Skin of body (tissue), 2 donors: ENCODE data around the gene RANBP17. TPM values are rescaled to one million over a fixed set of nuclear protein-coding genes. Genes with fewer than 3 reads are reported as not detected.
"Not testable (repeated sequence)": the region's sequence is repeated elsewhere in the genome, so short reads cannot be mapped to it uniquely, and the experiment has no call there.

ENCODE experiments used
- DNase-seq: peaks from one replicate; lab custom pipeline; 2025; lab: John Stamatoyannopoulos, UW
- total RNA-seq: library from RNA; depleted of rRNA; stranded (reverse); fragments of >200 nt; gene quantifications from one replicate; pipeline ENCODE4 v1.2.3, GENCODE V29; 2014

RANBP17 gene
- 28.8 TPM for total RNA-seq

DNA sequence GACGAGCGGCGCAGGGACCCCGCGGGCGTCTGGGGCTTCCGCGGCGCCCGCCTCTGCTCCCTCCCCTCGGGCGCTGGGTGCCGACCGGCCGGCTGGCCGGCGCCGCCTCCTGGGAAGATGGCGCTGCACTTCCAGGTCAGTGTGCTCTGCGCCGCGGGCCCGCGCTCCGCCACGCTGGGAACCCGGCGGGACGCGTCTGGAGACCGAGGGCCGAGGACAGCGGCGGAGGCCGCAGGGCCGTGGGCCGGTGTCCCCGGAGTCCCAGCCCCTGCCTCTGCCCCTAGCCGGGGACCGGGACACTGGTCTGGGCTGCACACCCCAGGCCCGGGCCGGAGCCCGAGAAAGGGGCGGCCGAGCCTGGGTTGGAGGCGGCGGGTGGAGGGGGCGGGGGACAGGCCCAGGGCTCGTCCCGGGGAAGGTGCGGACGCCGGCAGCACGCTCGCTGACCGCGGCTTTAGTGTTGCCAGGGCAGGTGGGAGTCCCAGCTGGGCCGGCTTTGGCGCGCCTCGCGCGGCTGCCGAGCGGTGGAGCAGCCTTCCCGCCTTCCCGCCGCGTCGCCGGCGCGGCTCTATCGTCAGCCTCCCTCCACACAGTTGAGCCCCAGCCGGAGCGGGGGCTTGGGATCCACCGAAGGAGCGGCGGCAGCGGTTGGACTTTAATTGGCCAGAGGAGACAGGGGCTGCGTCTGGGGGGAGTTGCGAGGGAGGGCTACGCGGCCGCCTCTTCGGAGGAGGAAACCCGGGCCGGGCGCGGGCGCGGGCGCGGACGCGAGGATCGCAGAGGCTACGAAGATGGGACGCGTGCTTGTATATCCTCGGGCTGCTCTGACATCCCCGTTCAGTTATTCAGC, at the start of gene RANBP17:
RANBP17 (plus strand) TSS at position 102 of the 850 bp plus-strand sequence.
- DNase-seq = peak; percentile 53

- DNase-seq = no peak
Measured at GRCh38 chr5:170813231-170813630, 48.6 kb upstream of the RANBP17 start.

GRCh38 chr5:170817195-170817594, 44.6 kb upstream of the RANBP17 start:
- DNase-seq = no peak

GRCh38 chr5:170818232-170818631, 43.6 kb upstream of the RANBP17 start:
- no peak for DNase-seq

- no peak for DNase-seq
Measured at GRCh38 chr5:170819824-170820223, 42.0 kb upstream of the RANBP17 start.

DNA sequence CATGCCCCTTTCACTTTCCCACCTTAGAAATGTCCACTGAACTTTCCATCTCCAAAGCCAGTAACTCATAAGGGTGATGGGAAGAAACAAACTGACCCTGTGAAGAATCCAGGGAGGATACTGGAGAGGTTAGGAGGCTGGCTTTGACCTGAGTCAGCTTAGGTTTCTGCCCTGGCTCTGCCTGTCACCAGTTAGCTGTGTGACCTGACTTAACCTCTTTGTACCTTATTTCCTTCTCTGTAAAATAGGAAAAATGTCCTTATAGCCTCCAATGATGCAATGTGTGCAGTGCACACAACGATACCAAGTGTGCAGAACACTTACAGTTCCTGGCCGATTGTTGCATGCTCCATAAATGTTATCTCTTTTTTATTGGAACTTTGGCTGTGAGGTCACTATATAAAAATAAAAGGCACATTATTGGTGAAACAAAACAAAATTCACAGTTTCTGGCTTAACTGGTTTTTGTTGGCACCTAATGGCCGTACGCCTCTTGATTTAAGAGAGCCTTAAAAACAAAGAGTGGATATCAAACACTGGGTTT, 40.5 kb upstream of the RANBP17 start:
- no peak for DNase-seq

GRCh38 chr5:170826117-170826516, 35.7 kb upstream of the RANBP17 start:
- DNase-seq = no peak

DNA sequence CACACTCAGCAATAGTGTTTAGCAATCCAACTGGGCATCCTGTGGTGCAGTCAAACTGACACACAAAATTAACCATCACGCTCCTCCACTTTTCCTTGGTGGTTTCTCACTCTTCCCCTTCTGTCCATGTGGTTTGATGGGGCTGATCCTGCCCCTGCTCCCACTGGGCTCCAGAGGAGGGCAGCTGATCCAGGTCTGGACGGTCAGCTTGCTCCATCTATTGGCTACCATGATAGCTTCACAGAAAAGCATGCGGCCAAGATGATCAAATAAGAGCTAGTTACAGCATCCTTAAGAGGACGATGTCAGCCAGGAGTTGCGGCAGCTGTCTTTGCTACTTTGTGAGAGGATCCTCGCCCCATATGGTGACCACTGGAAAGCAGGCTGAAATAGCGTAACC, 29.6 kb upstream of the RANBP17 start:
- DNase-seq = no peak

DNA sequence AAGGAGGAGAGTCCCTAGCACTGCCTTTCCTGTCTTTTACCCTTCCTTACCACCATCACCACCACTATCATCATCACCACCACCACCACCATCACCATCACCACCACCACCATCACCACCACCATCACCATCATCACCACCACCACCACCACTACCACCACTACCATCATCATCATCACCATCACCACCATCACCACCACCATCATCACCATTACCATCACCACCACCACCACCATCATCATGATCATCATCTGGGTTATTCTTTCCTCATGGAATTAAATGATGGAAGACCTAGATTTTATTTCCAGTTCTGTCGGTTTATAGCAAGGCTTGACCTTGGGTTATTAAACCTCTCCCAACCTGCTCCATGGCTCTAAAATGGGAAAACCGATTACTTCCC, 27.8 kb upstream of the RANBP17 start:
- not testable (repeated sequence) for DNase-seq

DNA sequence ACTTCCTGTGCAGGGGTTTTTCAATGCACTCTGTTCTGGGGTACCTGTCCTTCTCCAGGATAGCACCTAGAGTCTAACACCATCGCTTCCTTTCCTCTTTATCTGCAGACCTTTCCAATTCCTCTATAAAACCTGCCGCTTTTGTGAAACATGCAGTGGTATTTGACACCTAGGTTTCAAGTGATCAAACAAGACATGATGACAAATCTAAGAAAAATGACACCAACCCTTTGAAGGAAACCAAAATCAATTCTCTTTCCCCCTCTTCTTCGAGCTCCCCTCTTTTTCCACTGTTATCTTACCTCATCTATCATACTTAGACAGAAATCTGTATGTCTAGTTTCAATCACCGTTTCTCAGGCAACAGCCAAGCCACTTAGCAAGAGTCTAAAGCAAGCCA, 25.6 kb upstream of the RANBP17 start:
- DNase-seq = no peak

DNA sequence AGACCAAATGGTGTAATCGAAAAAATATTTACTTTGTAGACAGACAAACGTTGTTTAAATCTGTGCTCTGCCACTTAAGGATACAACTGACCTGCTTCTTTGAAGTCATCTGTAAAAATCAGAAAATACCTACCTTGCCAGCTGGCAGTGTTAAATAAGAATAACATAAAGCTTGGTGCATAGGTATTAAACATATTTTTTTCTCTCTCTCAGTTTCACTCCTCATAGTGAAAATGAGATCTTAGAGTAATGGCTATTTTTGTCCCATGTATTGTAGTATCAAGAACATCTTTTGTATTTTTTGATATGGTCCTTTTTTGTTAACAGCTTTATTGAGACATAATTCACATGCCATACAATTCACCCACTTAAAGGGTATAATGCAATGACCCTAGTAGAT, 17.9 kb upstream of the RANBP17 start:
- no peak for DNase-seq

- DNase-seq = no peak
Measured at GRCh38 chr5:170844651-170845050, 17.2 kb upstream of the RANBP17 start.

DNA sequence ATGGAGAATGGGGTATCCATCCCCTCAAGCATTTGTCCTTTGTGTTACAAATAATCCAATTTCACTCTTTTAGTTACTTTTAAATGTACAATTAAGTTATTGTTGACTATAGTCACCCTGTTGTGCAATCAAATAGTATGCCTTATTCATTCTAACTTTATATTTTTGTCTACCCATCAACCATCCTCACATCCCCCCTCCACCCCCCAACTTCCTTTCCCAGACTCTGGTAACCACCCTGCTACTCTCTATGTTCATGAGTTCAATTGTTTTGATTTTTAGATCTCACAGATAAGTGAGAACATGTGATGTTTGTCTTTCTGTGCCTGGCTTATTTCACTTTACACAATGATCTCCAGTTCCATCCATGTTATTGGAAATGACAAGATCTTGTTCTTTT, 15.4 kb upstream of the RANBP17 start:
- DNase-seq = no peak

- no peak for DNase-seq
Measured at GRCh38 chr5:170846846-170847245, 15.0 kb upstream of the RANBP17 start.

DNA sequence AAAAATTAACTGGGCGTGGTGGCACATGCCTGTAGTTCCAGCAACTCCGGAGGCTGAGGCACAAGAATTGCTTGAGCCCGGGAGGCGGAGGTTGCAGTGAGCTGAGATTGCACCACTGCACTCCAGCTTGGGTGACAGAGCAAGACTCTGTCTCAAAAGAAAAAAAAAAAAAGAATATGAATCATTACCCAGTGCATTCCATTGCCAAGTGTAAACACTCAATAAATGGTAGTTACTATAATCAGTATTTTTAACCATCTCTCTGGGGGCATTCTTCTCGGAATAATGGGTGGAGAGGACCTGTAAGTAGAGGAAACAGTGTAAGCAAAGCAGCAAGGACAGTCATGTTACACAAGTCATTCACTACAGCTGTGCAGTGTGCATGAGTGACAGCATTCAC, 13.8 kb upstream of the RANBP17 start:
- no peak for DNase-seq

DNA sequence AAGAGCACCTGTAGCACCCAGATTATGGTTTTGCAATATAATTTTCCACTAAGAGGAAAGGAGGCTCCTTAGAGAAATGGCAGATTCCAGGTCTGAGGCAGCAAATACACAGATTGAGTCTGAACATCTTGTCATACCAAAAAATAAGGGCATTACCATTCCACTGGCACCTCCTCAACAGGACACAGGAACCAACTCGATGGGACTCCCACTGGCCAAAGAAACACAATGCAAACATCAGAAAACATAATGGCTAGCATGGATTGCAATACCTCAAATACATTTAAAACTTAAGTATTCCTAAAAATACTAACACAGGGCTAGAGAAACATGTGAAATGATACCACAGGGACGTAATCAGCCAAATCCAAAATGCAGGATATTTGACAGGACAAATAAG, 12.4 kb upstream of the RANBP17 start:
- DNase-seq = no peak

- no peak for DNase-seq
Measured at GRCh38 chr5:170854566-170854965, 7.3 kb upstream of the RANBP17 start.

DNA sequence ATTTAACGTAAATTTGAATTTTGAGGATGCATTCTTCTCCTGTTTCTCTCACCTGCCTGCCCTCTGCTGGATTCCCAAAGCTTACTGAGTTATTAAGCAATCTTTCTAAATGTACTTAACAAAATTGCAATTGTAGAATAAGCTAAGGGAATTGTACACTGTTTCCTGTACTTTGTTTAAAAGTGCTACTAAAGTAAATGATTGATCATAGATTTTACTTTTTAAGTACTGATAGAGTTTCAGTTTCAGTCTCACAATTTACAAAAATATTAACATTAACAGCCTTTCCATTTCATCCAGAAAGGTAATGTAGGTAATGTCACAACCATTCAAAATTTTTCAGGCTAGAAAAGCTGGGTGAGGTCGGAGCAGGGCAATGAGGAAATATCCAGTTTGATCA, 4.8 kb upstream of the RANBP17 start:
- DNase-seq = no peak

DNA sequence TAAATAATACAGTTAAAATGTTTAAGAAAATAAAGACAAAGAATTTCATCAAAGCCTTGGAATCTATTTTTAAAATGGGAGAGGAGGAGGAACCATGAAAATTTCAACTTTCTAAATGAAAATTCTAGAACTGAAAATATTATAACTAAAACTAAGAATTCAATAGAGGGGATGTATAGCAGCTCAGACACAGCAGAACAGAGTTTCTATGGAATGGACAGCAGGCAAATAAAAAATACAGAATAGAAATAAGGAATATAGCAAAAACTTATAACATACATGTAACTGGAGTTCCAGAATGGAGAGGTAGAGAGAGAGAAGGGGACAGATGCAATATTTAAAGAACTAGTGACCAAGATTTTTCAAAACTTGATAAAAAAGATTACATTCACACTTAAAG, 1.4 kb upstream of the RANBP17 start:
- DNase-seq = no peak

- DNase-seq = no peak
Measured at GRCh38 chr5:170860818-170861666, 776 bp upstream of the RANBP17 start.

GRCh38 chr5:170861667-170861916, 226 bp upstream of the RANBP17 start:
- no peak for DNase-seq

GRCh38 chr5:170863646-170864045, 1.8 kb downstream of the RANBP17 start:
- no peak for DNase-seq

GRCh38 chr5:170865622-170866021, 3.8 kb downstream of the RANBP17 start:
- no peak for DNase-seq
